HG03521 (cell line): ENCODE measurements around the gene ANKRD11.
"Not testable (repeated sequence)": the region's sequence is repeated elsewhere in the genome, so short reads cannot be mapped to it uniquely, and the experiment has no call there.

ENCODE experiments used
- ATAC-seq: cut with Tn5 transposase; IDR thresholded peaks from one replicate; pipeline ENCODE4 v1.9.1; 2021; ENCODE audit warnings: mild to moderate bottlenecking, moderate library complexity; ENCODE audit not compliant: unreplicated experiment

Gene ANKRD11

DNA sequence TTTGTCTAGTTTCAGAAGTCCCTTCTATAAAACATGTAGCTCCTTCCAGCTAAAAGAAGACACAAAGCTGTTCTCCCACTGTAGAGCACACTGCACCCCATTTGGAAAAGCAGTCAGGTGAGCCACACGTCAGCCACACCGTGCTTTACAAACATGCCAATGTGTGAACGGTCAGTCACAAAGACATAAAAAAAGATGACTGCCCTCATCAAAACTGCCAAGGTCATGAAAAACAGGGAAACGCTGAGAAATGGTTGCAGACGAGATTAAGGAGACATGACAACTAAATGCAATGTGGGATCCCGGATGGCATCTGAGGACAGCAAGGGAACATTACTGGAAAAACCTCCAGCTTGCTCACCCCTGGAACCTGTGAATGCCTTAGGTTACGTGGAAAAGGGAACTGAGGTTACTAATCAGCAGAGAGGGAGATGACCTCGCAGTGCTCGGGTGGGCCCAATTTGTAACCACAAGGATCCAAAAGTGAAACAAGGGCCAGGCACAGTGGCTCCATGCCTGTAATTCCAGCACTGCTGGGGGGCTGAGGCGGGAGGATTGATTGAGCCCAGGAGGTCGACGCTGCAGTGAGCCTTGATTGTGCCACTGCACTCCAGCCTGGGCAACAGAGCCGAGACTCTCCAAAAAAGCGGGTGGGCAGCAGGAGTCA is 8.1 kb downstream of the ANKRD11 start:
- no peak for ATAC-seq

- ATAC-seq = no peak
These were observed 8.9 kb downstream of the ANKRD11 start for GRCh38 chr16:89481356-89481955.

GRCh38 chr16:89478576-89479221 is 11.7 kb downstream of the ANKRD11 start:
- no peak for ATAC-seq

GRCh38 chr16:89476811-89477261 is 13.5 kb downstream of the ANKRD11 start:
- no peak for ATAC-seq

DNA sequence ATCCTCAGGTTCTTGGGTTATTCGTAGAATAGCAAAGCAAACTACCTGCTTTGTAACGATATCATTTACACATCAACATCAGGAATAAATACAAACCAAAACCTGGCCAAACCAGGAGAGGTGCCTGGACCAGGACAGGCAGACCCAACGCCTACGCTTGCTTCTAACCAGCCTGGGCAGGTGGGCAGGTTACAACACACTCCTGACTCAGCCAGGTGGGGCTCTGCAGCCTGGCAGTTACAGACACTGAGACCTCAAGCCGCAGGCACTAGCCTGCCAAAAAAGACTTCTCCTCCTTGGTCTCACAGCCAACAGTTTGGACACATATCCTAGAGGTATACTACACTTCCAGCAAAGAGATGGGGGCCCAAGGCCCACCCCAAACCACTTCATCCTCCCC is 14.0 kb downstream of the ANKRD11 start:
- ATAC-seq = no peak

GRCh38 chr16:89475144-89475543 is 15.2 kb downstream of the ANKRD11 start:
- no peak for ATAC-seq

- ATAC-seq = no peak
These were observed 16.5 kb downstream of the ANKRD11 start for GRCh38 chr16:89473791-89474414.

GRCh38 chr16:89473136-89473712 is 17.1 kb downstream of the ANKRD11 start:
- ATAC-seq = no peak

DNA sequence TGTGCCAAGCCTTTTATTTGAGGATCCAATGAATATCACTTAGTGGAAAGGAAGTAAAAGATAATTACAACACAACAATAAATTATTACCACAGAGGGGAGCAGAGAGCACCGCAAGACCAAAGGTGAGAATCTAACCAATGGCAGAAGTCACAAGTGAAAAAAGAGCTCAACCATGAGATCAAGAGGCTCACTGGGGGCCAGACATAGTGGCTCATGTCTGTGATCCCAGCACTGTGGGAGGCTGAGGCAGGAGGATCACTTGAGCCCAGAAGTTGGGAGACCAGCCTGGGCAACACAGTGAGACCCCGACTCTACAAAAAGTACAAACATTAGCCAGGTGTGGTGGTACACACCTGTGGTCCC is 17.7 kb downstream of the ANKRD11 start:
- ATAC-seq = no peak

- ATAC-seq = no peak
These were observed 23.0 kb downstream of the ANKRD11 start for GRCh38 chr16:89467382-89467781.

GRCh38 chr16:89466920-89467319 is 23.4 kb downstream of the ANKRD11 start:
- ATAC-seq = no peak

GRCh38 chr16:89463312-89463711 is 27.0 kb downstream of the ANKRD11 start:
- not testable (repeated sequence) for ATAC-seq

GRCh38 chr16:89462639-89463038 is 27.7 kb downstream of the ANKRD11 start:
- not testable (repeated sequence) for ATAC-seq

- ATAC-seq = not testable (repeated sequence)
These were observed 28.5 kb downstream of the ANKRD11 start for GRCh38 chr16:89461890-89462289.

- no peak for ATAC-seq
These were observed 29.8 kb downstream of the ANKRD11 start for GRCh38 chr16:89460556-89460955.

- ATAC-seq = no peak
These were observed 31.4 kb downstream of the ANKRD11 start for GRCh38 chr16:89458967-89459366.

DNA sequence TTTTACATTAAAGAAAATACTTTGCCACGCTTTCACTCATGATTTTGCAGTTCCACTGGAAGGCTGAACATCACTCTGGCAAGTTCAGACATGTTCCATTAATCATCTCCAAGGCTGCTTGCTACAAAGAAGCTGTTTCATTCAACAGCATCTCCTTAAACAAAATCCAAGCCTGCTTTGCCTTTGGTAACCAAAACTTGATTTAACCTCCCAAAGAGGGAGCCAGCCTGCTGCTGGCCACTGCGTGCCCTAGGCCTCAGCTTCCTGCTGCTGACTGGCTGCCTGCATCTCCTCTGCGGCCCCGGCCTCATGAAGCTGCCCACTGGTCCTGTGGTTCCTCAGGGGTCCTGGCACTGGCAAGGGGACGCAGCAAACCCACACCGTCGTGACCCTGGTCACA is 31.8 kb downstream of the ANKRD11 start:
- ATAC-seq = no peak

DNA sequence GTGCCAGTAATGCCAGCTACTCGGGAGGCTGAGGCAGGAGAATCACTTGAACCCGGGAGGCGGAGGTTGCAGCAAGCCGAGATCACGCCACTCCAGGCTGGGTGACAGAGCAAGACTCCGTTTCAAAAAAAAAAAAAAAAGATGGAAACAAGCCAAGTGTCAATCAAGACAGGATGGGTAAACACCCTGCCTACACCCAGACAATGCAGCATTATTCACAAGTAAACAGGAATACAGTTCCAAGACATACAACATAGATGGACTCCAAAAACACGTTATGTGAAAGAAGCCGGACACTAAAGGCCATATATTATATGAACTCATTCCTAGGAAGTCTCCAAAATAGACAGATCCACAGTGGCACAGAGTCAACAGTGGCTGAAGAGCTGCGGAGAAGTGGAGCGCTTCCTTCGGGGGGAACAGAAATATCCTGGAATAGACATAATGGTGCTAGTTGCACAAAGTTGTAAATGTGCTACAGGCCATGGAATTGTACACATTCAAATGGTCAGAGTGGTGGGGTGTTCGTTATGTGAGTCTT is 33.9 kb downstream of the ANKRD11 start:
- ATAC-seq = no peak

DNA sequence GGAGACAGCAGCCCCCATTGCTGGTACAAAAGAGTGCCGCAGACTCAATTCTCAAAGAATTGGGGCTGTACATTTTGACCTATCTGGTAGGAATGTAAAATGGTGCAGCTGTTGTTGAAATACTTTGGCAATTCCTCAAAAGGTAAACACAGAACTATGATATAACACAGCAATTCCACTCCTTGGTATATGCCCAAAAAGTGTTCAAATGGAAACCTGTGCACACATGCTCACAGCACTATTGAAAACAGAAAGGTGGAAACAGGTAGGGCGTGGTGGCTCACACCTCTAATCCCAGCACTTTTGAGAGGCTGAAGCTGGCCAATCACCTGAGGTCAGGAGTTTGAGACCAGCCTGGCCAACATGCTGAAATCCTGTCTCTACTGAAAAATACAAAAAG is 34.7 kb downstream of the ANKRD11 start:
- no peak for ATAC-seq

- no peak for ATAC-seq
These were observed 35.2 kb downstream of the ANKRD11 start for GRCh38 chr16:89455178-89455577.
